ENCODE data around the gene ABCC2.

Gene ABCC2

DNA sequence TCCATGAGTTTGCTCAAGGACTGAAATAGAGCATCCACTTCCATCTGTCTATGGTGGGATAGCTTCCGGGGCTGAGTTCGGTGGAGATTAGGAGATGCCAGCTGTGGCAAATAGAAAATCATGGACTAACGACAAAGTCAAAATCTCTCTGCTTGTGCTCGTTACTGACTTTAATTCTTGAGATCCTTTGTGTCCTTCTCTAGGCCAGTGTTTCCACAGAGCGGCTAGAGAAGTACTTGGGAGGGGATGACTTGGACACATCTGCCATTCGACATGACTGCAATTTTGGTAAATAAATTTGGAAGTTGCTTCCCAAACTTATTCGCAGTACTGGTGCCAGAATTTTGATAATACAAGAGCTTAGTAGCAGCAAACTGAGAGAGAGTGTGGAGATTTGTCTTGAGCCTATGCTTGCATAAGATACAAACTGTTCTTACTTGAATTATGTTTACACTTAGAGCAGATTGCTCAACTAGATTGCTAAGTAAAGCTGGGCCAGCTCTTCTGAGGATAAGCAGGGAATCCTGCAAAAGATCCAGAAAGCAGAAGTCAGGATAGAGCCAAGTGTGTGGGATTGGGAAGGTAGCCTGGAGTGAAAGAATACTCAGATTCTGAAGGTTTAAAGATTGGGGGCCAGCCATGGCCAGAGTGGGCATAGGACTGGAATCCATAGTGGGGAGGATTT is 27.6 kb downstream of the ABCC2 start:
- no peak overlapping the region for H3K27ac ChIP-seq
- TF ChIP-seq CTCF (conservative IDR thresholded peaks at IDR 0.05) = no peak

DNA sequence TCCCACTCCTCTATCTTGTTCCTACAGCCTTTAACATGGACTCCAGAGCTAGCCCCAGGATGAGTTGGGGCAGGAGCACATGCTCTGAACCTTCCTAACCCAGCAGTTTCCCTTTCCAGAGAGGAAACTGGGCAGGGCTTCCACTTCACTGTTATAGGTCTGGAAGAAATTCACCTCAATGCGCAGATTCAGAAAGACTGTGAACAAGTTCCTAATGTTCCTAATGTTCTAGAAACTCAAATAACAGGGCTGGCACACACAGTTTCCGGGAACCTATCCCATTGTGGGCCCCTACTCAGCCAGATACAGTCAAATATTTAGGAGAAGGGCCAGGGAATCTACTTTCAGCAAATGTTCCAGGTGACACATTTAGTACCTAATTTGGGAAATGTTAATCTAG is 29.7 kb downstream of the ABCC2 start:
- no peak for TF ChIP-seq CTCF (conservative IDR thresholded peaks at IDR 0.05)
- peak overlapping the region; percentile 78 for H3K27ac ChIP-seq

GRCh38 chr10:99814143-99814542 is 31.7 kb downstream of the ABCC2 start:
- TF ChIP-seq CTCF (conservative IDR thresholded peaks at IDR 0.05) = no peak
- no peak overlapping the region for H3K27ac ChIP-seq

DNA sequence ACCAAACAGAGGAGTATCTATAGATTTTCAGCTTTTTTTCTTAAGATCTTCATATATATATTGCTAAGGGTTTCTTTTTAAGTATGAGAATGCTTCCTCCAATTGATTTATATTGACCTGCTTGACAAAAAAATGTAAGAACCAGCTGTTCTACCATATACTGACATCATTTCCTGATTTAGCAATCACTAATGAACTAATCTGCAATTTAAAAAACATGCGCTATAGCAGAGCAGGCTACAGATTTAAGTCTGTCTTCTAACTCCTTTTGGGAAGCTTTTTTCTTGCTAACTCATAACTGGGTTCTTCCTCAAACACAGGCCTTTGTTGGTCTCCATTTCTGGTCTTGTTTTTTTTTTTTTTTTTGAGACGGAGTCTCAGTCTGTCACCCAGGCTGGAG is 33.2 kb downstream of the ABCC2 start:
- H3K27ac ChIP-seq = no peak overlapping the region
- no peak for TF ChIP-seq CTCF (conservative IDR thresholded peaks at IDR 0.05)

DNA sequence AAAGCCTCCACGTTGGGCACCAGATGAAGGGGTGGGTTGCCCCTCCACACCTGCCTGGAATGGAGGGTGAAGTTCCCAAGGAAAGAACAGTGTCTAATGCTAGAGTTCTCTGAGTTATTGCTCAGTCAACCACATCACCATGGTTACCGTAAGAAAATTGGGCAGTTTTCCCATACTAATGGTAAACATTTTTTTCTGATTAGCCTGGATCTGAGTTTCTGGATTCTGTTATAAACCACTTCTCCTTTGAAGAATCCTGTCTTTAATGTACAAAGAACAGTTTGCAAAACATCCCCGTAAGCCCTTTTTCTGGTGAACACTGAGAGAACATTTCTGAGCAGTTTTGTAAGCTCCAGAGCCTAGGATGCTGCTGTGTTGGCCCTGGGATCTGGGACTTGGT is 45.5 kb downstream of the ABCC2 start:
- TF ChIP-seq CTCF (conservative IDR thresholded peaks at IDR 0.05) = no peak
- H3K27ac ChIP-seq = no peak overlapping the region

DNA sequence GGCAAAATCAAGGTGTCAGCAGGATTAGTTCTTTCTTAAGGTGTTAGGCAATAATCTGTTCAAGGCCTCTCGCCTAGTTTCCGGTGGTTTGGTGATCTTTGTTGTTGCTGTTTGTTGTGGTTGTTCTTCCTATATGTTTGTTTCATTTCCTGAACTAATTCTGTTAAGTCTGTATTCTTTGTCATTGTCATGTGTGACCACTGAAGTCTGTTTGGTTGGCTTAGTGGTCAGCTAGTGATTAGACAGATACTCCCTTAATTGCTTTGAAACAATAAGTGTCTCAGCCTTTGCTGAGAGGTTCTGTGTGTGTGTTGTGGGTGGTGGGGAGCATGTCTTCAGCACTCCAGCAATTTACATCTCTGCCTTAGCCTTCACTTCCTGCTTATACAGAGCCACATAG is 46.0 kb downstream of the ABCC2 start:
- H3K27ac ChIP-seq = no peak overlapping the region
- no peak for TF ChIP-seq CTCF (conservative IDR thresholded peaks at IDR 0.05)

DNA sequence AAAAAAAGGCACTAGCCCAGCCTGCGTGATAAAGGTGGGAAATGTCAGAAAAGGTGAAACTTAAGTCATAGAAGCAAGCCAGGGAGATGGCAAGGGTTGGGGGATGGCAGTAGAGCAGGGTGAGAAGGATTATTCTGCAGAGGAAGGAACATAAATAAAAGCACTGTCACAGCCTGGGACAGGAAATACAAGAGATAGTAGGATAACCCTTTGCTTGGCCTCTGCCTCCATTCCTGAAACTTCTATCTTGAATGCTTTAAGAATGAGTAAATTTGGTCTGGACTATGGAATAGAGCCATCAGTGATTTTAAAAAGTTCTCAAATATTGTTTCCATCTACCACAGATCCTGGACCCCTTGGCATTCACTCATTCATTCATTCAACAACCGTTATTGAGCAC is 50.0 kb downstream of the ABCC2 start:
- H3K27ac ChIP-seq = no peak overlapping the region
- TF ChIP-seq CTCF (conservative IDR thresholded peaks at IDR 0.05) = no peak

All from VCaP (cell line).